ENCODE measurements around the gene TBC1D4. TPM values are rescaled to one million over a fixed set of nuclear protein-coding genes. Genes with fewer than 3 reads are reported as not detected.

Gene TBC1D4
- total and polyA plus RNA-seq, 7 donors, result 5.4 to 15.0 (median 7.8) TPM

DNA sequence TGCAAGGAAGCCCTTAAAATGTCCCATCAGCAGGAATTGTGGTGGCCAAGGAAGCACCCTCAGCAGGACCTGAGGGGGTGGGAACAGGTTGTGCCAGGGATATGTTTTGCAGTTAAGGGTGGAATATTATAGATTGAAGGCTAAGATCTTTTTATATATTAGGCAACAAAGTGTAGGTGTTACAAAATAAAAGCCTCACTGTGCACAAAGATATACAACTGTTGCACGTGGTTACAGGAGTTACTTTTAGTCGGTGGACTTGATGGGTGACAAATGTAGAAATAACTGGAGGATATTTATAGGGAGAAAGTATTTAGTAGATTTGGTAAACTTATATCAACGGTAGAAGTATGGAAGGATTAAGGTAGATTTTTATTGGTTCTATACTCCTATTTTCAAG lies 35.1 kb downstream of the TBC1D4 start:
- TF ChIP-seq POLR2AphosphoS5 (IDR thresholded peaks at IDR 0.05) (no peak), POLR2A (IDR thresholded peaks at IDR 0.05) (no peak), EP300 (IDR thresholded peaks at IDR 0.05) (no peak)
- TF ChIP-seq, protein P1, sequence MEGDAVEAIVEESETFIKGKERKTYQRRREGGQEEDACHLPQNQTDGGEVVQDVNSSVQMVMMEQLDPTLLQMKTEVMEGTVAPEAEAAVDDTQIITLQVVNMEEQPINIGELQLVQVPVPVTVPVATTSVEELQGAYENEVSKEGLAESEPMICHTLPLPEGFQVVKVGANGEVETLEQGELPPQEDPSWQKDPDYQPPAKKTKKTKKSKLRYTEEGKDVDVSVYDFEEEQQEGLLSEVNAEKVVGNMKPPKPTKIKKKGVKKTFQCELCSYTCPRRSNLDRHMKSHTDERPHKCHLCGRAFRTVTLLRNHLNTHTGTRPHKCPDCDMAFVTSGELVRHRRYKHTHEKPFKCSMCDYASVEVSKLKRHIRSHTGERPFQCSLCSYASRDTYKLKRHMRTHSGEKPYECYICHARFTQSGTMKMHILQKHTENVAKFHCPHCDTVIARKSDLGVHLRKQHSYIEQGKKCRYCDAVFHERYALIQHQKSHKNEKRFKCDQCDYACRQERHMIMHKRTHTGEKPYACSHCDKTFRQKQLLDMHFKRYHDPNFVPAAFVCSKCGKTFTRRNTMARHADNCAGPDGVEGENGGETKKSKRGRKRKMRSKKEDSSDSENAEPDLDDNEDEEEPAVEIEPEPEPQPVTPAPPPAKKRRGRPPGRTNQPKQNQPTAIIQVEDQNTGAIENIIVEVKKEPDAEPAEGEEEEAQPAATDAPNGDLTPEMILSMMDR (IDR thresholded peaks at IDR 0.05), result no peak
- no peak overlapping the region for H3K4me3 ChIP-seq
- H3K27ac ChIP-seq, result no peak overlapping the region
- H3K27me3 ChIP-seq, result no peaks in the 10 kb centered on the region
- DNase-seq, result no peak
- no peaks in the 10 kb centered on the region for H3K9me3 ChIP-seq
- intact Hi-C loops (cut with DNase I), result no loop called here
- H3K4me1 ChIP-seq, result peaks cover 0 to 6% (median 2%) of the 10 kb centered on the region in 4 donors
- no peaks in the 10 kb centered on the region for H3K36me3 ChIP-seq
- 79 to 89% methylated on average over 3 of the region's 3 CpGs for WGBS, 2 donors

DNA sequence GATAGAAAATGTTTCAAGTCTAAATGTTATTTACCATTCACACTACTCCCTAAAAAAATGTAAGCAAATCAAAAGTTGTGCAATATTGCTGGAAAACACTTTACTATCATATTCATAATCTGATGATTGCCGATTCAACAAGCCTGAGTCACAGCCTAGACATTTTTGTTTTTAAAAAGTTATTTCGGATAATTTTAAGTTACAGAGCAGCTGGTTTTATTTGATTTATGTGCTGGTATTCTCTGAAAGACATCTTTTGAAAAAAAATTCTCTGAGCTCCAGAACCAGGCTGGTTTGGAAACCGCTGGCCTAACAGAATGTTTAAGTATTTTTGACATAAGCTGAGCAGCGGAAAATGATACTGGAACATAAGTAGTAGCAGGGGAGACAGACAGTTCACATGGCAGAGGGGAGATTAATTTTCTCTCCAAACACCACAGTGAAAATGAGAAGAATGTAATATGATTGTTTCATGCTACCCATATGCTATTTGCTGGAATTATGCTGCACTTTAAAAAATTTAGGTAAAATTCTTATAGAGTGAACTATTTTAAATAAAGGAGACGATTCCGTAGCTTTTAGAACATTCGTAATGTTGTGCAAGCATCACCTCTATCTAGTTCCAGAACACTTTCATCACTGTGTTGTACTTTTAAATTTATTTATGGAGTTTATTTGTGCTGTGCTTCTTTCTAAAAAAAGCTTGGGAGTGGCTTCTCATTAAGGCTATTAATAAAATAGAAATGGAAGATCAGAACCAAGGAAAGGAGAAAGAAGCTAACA lies 36.1 kb downstream of the TBC1D4 start:
- WGBS, 2 donors, result 83 to 87% methylated on average over 7 of the region's 7 CpGs
- peak in 1 of 4 donors; percentile 16 for TF ChIP-seq POLR2AphosphoS5 (IDR thresholded peaks at IDR 0.05)
- TF ChIP-seq POLR2A (IDR thresholded peaks at IDR 0.05), result no peak
- intact Hi-C loops (cut with DNase I), result no loop called here
- H3K27me3 ChIP-seq, result no peaks in the 10 kb centered on the region
- no peaks in the 10 kb centered on the region for H3K9me3 ChIP-seq
- peak overlapping the region in 2 of 4 donors; percentile 8 to 21 for H3K27ac ChIP-seq
- H3K4me3 ChIP-seq, result no peak overlapping the region
- peaks cover 0 to 6% (median 2%) of the 10 kb centered on the region in 4 donors for H3K4me1 ChIP-seq
- no peak for DNase-seq
- H3K36me3 ChIP-seq, result no peaks in the 10 kb centered on the region

DNA sequence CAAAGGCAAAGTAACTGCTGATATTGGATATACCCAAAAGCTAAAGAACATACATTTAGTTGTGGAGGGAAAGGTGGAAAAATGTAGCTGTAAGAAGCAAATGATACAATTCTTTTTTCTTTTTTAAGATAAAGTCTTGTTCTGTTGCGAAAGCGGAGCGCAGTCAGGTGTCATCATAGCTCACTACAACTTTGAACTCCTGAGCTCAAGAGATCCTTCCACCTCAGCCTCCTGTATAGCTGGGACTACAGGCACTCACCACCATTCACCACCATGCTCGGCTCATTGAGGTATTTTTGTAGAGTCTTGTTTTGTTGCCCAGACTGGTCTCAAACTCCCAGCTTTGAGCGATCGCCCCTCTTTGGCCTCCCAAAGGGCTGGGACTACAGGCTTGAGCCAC lies 38.0 kb downstream of the TBC1D4 start:
- no peak overlapping the region for H3K4me3 ChIP-seq
- no peaks in the 10 kb centered on the region for H3K27me3 ChIP-seq
- H3K36me3 ChIP-seq, result no peaks in the 10 kb centered on the region
- H3K4me1 ChIP-seq, result peaks cover 0 to 7% (median 6%) of the 10 kb centered on the region in 4 donors
- 91 to 96% methylated on average over 6 of the region's 6 CpGs for WGBS, 2 donors
- DNase-seq, result no peak
- H3K9me3 ChIP-seq, result no peaks in the 10 kb centered on the region
- TF ChIP-seq POLR2A (IDR thresholded peaks at IDR 0.05) (no peak), EP300 (IDR thresholded peaks at IDR 0.05) (no peak), POLR2AphosphoS5 (IDR thresholded peaks at IDR 0.05) (no peak)
- TF ChIP-seq, protein P1 (IDR thresholded peaks at IDR 0.05), result no peak
- intact Hi-C loops (cut with DNase I), result no loop called here
- no peak overlapping the region for H3K27ac ChIP-seq

DNA sequence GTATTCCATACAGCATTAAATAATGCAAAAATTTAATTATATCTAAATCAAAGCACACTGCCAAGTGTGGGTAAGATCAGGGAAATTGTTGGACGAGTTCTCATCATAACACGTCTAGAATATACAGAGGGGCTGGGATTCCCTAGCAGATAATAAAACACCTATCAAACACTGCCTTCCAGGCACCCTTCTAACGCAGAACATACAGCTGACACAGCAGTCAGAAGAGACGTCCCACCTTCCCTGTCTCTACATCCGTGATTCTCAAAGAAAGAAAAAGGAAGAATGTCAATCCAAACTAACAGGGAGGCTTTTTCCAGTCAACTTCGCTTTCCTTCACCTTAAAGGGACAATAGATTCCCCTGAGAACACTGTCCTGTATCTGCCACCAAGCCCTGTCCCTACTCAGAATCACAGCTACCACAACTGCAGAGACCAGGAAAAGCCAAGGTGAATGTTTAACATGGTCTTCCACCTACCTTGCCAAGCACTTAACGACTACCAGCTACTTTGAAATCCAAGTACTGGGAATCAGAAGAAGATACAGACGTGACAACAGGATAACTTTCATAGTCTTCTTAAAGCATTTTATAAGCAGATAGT lies 38.5 kb downstream of the TBC1D4 start:
- 17 to 61% methylated on average over 8 of the region's 8 CpGs for WGBS, 2 donors
- Histone ChIP-seq H3K27me3 (no peaks in the 10 kb centered on the region), H3K4me3 (no peak overlapping the region), H3K9me3 (no peaks in the 10 kb centered on the region), H3K4me1 (peaks cover 0 to 7% (median 6%) of the 10 kb centered on the region in 4 donors), H3K36me3 (no peaks in the 10 kb centered on the region), H3K27ac (no peak overlapping the region)
- DNase-seq, result no peak
- intact Hi-C loops (cut with DNase I), result no loop called here
- no peak for TF ChIP-seq EP300 (IDR thresholded peaks at IDR 0.05)

DNA sequence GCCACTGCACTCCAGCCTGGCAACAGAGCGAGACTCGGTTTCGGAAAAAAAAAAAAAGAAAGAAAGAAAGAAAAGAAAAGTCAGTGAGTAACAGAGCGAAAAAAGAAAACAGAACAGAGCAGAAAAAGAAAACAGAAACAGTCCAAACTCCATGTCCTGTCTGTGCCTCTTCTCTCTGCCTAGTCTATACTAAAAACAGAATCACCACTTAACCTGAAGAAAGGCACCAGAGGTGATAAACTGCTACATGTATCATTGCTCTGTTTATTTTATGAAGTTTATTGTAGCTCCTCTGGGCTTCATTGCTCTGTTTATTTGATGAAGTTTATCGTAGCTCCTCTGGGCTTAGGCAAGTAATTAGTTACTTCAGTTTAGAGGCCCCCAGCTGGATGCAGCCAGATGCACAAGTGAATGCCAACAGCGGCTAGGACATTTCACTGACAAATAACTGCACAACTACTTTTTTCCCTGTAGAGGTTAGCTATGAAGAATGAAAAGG lies 39.2 kb downstream of the TBC1D4 start:
- WGBS, 2 donors, result 36 to 70% methylated on average over 6 of the region's 6 CpGs
- Histone ChIP-seq H3K27me3 (no peaks in the 10 kb centered on the region), H3K36me3 (no peaks in the 10 kb centered on the region), H3K27ac (no peak overlapping the region), H3K4me3 (no peak overlapping the region), H3K4me1 (peaks cover 0 to 7% (median 6%) of the 10 kb centered on the region in 4 donors), H3K9me3 (no peaks in the 10 kb centered on the region)
- TF ChIP-seq POLR2A (IDR thresholded peaks at IDR 0.05) (no peak), POLR2AphosphoS5 (IDR thresholded peaks at IDR 0.05) (no peak), EP300 (IDR thresholded peaks at IDR 0.05) (no peak)
- TF ChIP-seq, protein P1 (IDR thresholded peaks at IDR 0.05), result no peak
- intact Hi-C loops (cut with DNase I), result no loop called here
- DNase-seq, result no peak
